ENCODE data around the gene GCAT. TPM values are rescaled to one million over a fixed set of nuclear protein-coding genes. Genes with fewer than 3 reads are reported as not detected.

GCAT gene
- total and polyA plus RNA-seq, 4 donors, result 20.7 to 32.6 (median 29.8) TPM

DNA sequence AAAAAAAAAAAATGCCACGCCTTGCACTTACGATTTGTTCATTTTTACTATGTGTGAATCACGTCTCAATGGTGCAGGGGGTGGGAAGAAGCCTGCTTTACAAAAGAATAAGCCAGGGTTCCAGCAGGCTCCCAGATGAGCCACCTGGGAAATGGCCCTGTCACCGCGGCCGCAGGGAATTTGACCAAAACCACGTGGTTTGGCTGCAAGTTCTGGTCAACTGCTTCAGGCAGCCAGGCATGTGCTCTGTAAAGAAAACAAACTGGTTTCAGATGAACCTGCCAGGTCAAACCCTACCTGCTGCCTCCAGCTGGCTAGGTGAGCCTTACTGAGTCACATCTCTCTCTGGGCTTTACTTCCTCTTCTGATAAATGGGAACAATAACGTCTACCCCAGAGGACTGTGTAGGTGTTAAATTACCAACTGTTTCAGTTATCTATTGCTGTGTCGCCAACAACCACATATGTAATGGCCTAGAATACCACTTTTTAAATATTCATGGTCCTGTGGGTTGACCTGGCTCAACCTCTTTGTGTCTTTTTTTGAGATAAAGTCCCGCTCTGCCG, 30.5 kb upstream of the GCAT start:
- H3K27ac ChIP-seq (ENCODE audit: low read depth in 1 of 2, low read length in 2 of 2), result peak overlapping the region; percentile 73 to 78
- 37% methylated on average over 11 of the region's 11 CpGs for WGBS

More for the DNA sequence above, 30.5 kb upstream of the GCAT start:
- no peaks in the 10 kb centered on the region for H3K9me3 ChIP-seq (ENCODE audit: control insufficient read depth in 4 of 4, low read length in 3 of 4)
- H3K4me1 ChIP-seq (ENCODE audit: control insufficient read depth in 4 of 4, insufficient read depth in 4 of 4, low read length in 3 of 4), result peaks cover 4 to 13% (median 5%) of the 10 kb centered on the region in 4 donors
- DNase-seq (ENCODE audit: low spot score), result no peak
- no peak overlapping the region for H3K9ac ChIP-seq (ENCODE audit: low read depth in 1 of 2, low read length in 2 of 2)
- H3K27me3 ChIP-seq (ENCODE audit: control insufficient read depth in 4 of 4, insufficient read depth in 4 of 4, low read length in 3 of 4), result no peaks in the 10 kb centered on the region
- TF ChIP-seq, protein P1, sequence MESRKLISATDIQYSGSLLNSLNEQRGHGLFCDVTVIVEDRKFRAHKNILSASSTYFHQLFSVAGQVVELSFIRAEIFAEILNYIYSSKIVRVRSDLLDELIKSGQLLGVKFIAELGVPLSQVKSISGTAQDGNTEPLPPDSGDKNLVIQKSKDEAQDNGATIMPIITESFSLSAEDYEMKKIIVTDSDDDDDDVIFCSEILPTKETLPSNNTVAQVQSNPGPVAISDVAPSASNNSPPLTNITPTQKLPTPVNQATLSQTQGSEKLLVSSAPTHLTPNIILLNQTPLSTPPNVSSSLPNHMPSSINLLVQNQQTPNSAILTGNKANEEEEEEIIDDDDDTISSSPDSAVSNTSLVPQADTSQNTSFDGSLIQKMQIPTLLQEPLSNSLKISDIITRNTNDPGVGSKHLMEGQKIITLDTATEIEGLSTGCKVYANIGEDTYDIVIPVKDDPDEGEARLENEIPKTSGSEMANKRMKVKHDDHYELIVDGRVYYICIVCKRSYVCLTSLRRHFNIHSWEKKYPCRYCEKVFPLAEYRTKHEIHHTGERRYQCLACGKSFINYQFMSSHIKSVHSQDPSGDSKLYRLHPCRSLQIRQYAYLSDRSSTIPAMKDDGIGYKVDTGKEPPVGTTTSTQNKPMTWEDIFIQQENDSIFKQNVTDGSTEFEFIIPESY (IDR thresholded peaks at IDR 0.05), result no peak
- TF ChIP-seq HNF4A (conservative IDR thresholded peaks at IDR 0.05), result peak; percentile 29 to 50
- no peak for TF ChIP-seq ATF3 (IDR thresholded peaks at IDR 0.05)
- no peak for TF ChIP-seq SP1 (IDR thresholded peaks at IDR 0.05)
- TF ChIP-seq, protein P2, sequence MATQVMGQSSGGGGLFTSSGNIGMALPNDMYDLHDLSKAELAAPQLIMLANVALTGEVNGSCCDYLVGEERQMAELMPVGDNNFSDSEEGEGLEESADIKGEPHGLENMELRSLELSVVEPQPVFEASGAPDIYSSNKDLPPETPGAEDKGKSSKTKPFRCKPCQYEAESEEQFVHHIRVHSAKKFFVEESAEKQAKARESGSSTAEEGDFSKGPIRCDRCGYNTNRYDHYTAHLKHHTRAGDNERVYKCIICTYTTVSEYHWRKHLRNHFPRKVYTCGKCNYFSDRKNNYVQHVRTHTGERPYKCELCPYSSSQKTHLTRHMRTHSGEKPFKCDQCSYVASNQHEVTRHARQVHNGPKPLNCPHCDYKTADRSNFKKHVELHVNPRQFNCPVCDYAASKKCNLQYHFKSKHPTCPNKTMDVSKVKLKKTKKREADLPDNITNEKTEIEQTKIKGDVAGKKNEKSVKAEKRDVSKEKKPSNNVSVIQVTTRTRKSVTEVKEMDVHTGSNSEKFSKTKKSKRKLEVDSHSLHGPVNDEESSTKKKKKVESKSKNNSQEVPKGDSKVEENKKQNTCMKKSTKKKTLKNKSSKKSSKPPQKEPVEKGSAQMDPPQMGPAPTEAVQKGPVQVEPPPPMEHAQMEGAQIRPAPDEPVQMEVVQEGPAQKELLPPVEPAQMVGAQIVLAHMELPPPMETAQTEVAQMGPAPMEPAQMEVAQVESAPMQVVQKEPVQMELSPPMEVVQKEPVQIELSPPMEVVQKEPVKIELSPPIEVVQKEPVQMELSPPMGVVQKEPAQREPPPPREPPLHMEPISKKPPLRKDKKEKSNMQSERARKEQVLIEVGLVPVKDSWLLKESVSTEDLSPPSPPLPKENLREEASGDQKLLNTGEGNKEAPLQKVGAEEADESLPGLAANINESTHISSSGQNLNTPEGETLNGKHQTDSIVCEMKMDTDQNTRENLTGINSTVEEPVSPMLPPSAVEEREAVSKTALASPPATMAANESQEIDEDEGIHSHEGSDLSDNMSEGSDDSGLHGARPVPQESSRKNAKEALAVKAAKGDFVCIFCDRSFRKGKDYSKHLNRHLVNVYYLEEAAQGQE (IDR thresholded peaks at IDR 0.05), result no peak
- TF ChIP-seq FOXA2 (IDR thresholded peaks at IDR 0.05), result peak; percentile 46
- no peak for TF ChIP-seq HNF4G (IDR thresholded peaks at IDR 0.05)
- TF ChIP-seq TAF1 (conservative IDR thresholded peaks at IDR 0.05), result no peak
- TF ChIP-seq JUND (IDR thresholded peaks at IDR 0.05), result peak in 1 of 2 donors; percentile 67
- TF ChIP-seq GABPA (IDR thresholded peaks at IDR 0.05 in 1 of 2, conservative IDR thresholded peaks at IDR 0.05 in 1 of 2), result no peak
- TF ChIP-seq RAD21 (IDR thresholded peaks at IDR 0.05), result peak in 1 of 2 donors; percentile 42
- TF ChIP-seq NR2F2 (IDR thresholded peaks at IDR 0.05), result no peak
- peak; percentile 64 to 77 for TF ChIP-seq RXRA (IDR thresholded peaks at IDR 0.05)
- TF ChIP-seq YY1 (IDR thresholded peaks at IDR 0.05), result peak; percentile 15
- TF ChIP-seq, protein P3, sequence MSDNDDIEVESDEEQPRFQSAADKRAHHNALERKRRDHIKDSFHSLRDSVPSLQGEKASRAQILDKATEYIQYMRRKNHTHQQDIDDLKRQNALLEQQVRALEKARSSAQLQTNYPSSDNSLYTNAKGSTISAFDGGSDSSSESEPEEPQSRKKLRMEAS (IDR thresholded peaks at IDR 0.05), result peak; percentile 94
- TF ChIP-seq, protein P4, sequence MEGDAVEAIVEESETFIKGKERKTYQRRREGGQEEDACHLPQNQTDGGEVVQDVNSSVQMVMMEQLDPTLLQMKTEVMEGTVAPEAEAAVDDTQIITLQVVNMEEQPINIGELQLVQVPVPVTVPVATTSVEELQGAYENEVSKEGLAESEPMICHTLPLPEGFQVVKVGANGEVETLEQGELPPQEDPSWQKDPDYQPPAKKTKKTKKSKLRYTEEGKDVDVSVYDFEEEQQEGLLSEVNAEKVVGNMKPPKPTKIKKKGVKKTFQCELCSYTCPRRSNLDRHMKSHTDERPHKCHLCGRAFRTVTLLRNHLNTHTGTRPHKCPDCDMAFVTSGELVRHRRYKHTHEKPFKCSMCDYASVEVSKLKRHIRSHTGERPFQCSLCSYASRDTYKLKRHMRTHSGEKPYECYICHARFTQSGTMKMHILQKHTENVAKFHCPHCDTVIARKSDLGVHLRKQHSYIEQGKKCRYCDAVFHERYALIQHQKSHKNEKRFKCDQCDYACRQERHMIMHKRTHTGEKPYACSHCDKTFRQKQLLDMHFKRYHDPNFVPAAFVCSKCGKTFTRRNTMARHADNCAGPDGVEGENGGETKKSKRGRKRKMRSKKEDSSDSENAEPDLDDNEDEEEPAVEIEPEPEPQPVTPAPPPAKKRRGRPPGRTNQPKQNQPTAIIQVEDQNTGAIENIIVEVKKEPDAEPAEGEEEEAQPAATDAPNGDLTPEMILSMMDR (IDR thresholded peaks at IDR 0.05; ENCODE audit: low read depth, low read length, missing input control), result no peak
- TF ChIP-seq FOXA1 (IDR thresholded peaks at IDR 0.05), result no peak
- TF ChIP-seq EGR1 (IDR thresholded peaks at IDR 0.05; ENCODE audit: low read depth in 2 of 2), result no peak
- H3K36me3 ChIP-seq (ENCODE audit: control insufficient read depth in 4 of 4, insufficient read depth in 3 of 4, low read depth in 1 of 4, low read length in 3 of 4), result peaks cover 0 to 24% (median 6%) of the 10 kb centered on the region in 4 donors
- H3K4me3 ChIP-seq (ENCODE audit: low read depth in 1 of 3, low read length in 3 of 3), result no peak overlapping the region
